ENCODE measurements around the gene CFAP100.

The CFAP100 gene

GRCh38 chr3:126357295-126358037, 37.2 kb upstream of the CFAP100 start, which contains the start of gene KLF15:
Gene KLF15 (minus strand): TSS chr3:126357408. CDS start chr3:126352922, 4,486 bp downstream.
- peak; percentile 26 for DNase-seq

- no peak for DNase-seq
Measured at GRCh38 chr3:126358038-126358815, 36.5 kb upstream of the CFAP100 start.

- no peak for DNase-seq
Measured at GRCh38 chr3:126358816-126359181, 35.9 kb upstream of the CFAP100 start.

- DNase-seq, result no peak
Measured at GRCh38 chr3:126360046-126360713, 34.5 kb upstream of the CFAP100 start.

GRCh38 chr3:126360714-126361060, 34.0 kb upstream of the CFAP100 start:
- DNase-seq, result no peak

GRCh38 chr3:126361211-126361610, 33.5 kb upstream of the CFAP100 start:
- DNase-seq, result no peak

- no peak for DNase-seq
Measured at GRCh38 chr3:126364130-126364695, 30.5 kb upstream of the CFAP100 start.

GRCh38 chr3:126364731-126365301, 29.9 kb upstream of the CFAP100 start:
- no peak for DNase-seq

GRCh38 chr3:126365351-126366277, 29.1 kb upstream of the CFAP100 start:
- no peak for DNase-seq

- DNase-seq, result no peak
Measured at GRCh38 chr3:126367316-126367805, 27.3 kb upstream of the CFAP100 start.

- DNase-seq, result no peak
Measured at GRCh38 chr3:126369490-126369889, 25.2 kb upstream of the CFAP100 start.

GRCh38 chr3:126370055-126370454, 24.7 kb upstream of the CFAP100 start:
- no peak for DNase-seq

- no peak for DNase-seq
Measured at GRCh38 chr3:126370606-126371005, 24.1 kb upstream of the CFAP100 start.

- DNase-seq, result no peak
Measured at GRCh38 chr3:126371096-126371705, 23.5 kb upstream of the CFAP100 start.

- DNase-seq, result no peak
Measured at GRCh38 chr3:126372413-126373145, 22.1 kb upstream of the CFAP100 start.

GRCh38 chr3:126373146-126373613, 21.5 kb upstream of the CFAP100 start:
- no peak for DNase-seq

- no peak for DNase-seq
Measured at GRCh38 chr3:126373682-126374601, 20.8 kb upstream of the CFAP100 start.

GRCh38 chr3:126375835-126376331, 18.8 kb upstream of the CFAP100 start:
- no peak for DNase-seq

GRCh38 chr3:126376444-126376843, 18.3 kb upstream of the CFAP100 start:
- DNase-seq, result no peak

Measured in kidney glomerular epithelial cell (primary cell).